ENCODE measurements around the gene LRRC57.
A peak's percentile ranks its signal among the peaks of the same experiment; 100 is the strongest.

Gene LRRC57

DNA sequence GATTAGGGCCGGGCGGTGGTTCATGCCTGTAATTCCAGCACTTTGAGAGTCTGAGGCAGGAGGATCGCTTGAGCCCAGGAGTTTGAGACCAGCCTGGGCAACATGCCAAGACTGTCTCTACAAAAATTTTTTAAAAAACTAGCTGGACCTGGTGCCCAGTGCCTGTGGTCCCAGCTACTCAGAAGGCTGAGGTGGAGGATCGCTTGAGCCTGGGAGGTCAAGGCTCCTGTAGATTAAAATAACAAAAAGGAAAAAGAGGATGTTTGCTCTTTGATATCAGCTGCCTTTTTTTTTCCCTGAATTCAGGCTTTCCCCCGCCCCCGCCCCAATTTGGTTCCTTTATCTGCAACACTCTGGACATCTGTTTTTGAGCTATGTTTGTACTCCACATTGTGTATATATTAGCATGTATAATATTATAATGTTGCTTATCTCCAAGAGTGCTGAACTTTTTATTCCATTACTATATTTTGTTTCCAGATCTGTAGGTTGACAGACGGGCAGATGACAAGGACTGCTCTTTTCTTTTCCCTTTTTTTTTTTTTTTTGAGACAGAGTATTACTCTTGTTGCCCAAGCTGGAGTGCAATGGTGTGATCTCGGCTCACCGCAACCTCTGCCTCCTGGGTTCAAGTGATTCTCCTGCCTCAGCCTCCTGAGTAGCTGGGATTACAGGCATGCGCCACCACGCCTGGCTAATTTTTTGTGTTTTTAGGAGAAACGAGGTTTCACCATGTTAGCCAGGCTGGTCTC lies 48.6 kb downstream of the LRRC57 start:
- Histone ChIP-seq H3K4me1 (ENCODE audit: low read length) (peaks cover 6% of the 10 kb centered on the region), H3K27ac (ENCODE audit: low read length) (no peak overlapping the region)

GRCh38 chr15:42498212-42499068 lies 50.2 kb downstream of the LRRC57 start:
- no peaks in the 10 kb centered on the region for H3K9me2 ChIP-seq (replicated peaks; ENCODE audit: insufficient read depth, low read length)
- peaks cover 17% of the 10 kb centered on the region for H3K4me1 ChIP-seq (ENCODE audit: low read length)
- H3K36me3 ChIP-seq (replicated peaks; ENCODE audit: insufficient read depth, low read length) = no peaks in the 10 kb centered on the region
- H3K9ac ChIP-seq (ENCODE audit: low read length) = no peak overlapping the region
- no peaks in the 10 kb centered on the region for H3F3A ChIP-seq (ENCODE audit: insufficient read depth, low read length)
- no peak overlapping the region for H3K4me3 ChIP-seq (ENCODE audit: low read length)
- H2AFZ ChIP-seq (ENCODE audit: low read length) = no peak overlapping the region
- H3K79me2 ChIP-seq (ENCODE audit: low read length) = peaks cover 39% of the 10 kb centered on the region
- no peak overlapping the region for H3K4me2 ChIP-seq (ENCODE audit: low read depth, low read length)
- no peak overlapping the region for H3K27ac ChIP-seq (ENCODE audit: low read length)
- no peak for TF ChIP-seq EZH2 (optimal IDR thresholded peaks at IDR 0.05; ENCODE audit: low read depth, low read length)
- TF ChIP-seq, protein P1, sequence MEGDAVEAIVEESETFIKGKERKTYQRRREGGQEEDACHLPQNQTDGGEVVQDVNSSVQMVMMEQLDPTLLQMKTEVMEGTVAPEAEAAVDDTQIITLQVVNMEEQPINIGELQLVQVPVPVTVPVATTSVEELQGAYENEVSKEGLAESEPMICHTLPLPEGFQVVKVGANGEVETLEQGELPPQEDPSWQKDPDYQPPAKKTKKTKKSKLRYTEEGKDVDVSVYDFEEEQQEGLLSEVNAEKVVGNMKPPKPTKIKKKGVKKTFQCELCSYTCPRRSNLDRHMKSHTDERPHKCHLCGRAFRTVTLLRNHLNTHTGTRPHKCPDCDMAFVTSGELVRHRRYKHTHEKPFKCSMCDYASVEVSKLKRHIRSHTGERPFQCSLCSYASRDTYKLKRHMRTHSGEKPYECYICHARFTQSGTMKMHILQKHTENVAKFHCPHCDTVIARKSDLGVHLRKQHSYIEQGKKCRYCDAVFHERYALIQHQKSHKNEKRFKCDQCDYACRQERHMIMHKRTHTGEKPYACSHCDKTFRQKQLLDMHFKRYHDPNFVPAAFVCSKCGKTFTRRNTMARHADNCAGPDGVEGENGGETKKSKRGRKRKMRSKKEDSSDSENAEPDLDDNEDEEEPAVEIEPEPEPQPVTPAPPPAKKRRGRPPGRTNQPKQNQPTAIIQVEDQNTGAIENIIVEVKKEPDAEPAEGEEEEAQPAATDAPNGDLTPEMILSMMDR (IDR thresholded peaks at IDR 0.05; ENCODE audit: low read length) = no peak
- no peak for TF ChIP-seq EZH2phosphoT487 (IDR thresholded peaks at IDR 0.05; ENCODE audit: low read length)
- no peaks in the 10 kb centered on the region for H4K20me1 ChIP-seq (ENCODE audit: insufficient read depth, low read length)
- DNase-seq = no peak
- no peaks in the 10 kb centered on the region for H3K9me3 ChIP-seq (replicated peaks; ENCODE audit: insufficient read depth, low read length)
- H3K27me3 ChIP-seq (replicated peaks; ENCODE audit: insufficient read depth, low read length) = no peaks in the 10 kb centered on the region

More for the DNA sequence above, 48.6 kb downstream of the LRRC57 start:
- Histone ChIP-seq H2AFZ (ENCODE audit: low read length) (no peak overlapping the region), H3K4me3 (ENCODE audit: low read length) (no peak overlapping the region), H3K79me2 (ENCODE audit: low read length) (peaks cover 39% of the 10 kb centered on the region), H3K36me3 (replicated peaks; ENCODE audit: insufficient read depth, low read length) (no peaks in the 10 kb centered on the region), H3F3A (ENCODE audit: insufficient read depth, low read length) (no peaks in the 10 kb centered on the region), H3K9me3 (replicated peaks; ENCODE audit: insufficient read depth, low read length) (no peaks in the 10 kb centered on the region), H3K4me2 (ENCODE audit: low read depth, low read length) (no peak overlapping the region), H3K27me3 (replicated peaks; ENCODE audit: insufficient read depth, low read length) (no peaks in the 10 kb centered on the region), H3K9me2 (replicated peaks; ENCODE audit: insufficient read depth, low read length) (no peaks in the 10 kb centered on the region), H4K20me1 (ENCODE audit: insufficient read depth, low read length) (no peaks in the 10 kb centered on the region), H3K9ac (ENCODE audit: low read length) (no peak overlapping the region)
- DNase-seq = no peak
- no peak for TF ChIP-seq EZH2phosphoT487 (IDR thresholded peaks at IDR 0.05; ENCODE audit: low read length)
- TF ChIP-seq, protein P1 (IDR thresholded peaks at IDR 0.05; ENCODE audit: low read length) = no peak
- no peak for TF ChIP-seq EZH2 (optimal IDR thresholded peaks at IDR 0.05; ENCODE audit: low read depth, low read length)

DNA sequence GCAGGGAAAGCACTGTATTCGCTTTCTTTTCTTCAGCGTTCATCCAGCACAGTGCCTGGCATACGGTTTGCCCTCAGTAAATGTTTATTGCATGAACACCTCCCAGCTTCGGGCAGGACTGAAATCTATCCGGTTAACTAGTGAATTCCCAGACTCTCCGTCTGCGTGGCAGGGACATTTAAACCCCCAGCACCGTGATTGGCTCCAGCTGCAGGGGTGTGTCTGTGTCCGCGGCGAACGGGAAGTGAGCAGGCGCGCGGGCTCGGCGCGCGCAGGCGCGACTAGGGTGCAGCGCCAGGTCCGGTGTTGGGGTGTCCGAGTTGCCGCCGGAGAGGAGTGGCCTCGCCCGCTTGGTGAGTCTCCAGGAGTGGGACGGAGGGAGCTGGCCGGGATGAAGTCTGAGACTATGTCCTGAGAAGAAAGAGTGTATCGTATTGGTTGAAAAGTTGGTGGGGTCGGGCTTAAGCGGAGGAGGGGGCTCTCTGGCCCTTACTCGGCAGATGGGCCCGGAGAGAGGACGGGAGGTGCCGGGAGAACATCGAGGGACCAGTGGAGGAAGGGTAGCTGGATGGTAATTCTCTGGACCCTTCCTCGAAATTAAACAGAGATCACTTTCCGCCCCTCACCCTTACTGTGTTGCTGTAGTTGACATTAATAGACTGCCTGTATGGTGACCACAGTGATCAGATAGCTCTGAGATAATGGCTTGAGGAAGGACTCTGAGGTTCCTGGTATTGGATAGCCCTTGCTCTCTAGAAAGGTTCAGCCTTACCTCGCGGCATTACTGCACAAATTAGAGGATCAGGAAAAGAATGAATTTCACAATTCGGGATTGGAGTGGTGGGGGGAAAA lies 53.0 kb downstream of the LRRC57 start, which contains the start of gene SNAP23:
SNAP23 (plus strand) TSS at position 274 of the 852 bp plus-strand sequence. CDS start 16,213 bp downstream, outside the sequence.
- H3K4me2 ChIP-seq (ENCODE audit: low read depth, low read length) = peak within 1 kb of the TSS; percentile 91
- H3K4me1 ChIP-seq (ENCODE audit: low read length) = peaks cover 14% of the 10 kb centered on the region
- H3K4me3 ChIP-seq (ENCODE audit: low read length) = peak within 1 kb of the TSS; percentile 83
- no peaks in the 10 kb centered on the region for H3K9me2 ChIP-seq (replicated peaks; ENCODE audit: insufficient read depth, low read length)
- peak within 1 kb of the TSS; percentile 67 for H3K9ac ChIP-seq (ENCODE audit: low read length)
- H3K79me2 ChIP-seq (ENCODE audit: low read length) = peaks cover 24% of the 10 kb centered on the region
- H4K20me1 ChIP-seq (ENCODE audit: insufficient read depth, low read length) = no peaks in the 10 kb centered on the region
- peak within 1 kb of the TSS; percentile 71 for H2AFZ ChIP-seq (ENCODE audit: low read length)
- no peaks in the 10 kb centered on the region for H3K27me3 ChIP-seq (replicated peaks; ENCODE audit: insufficient read depth, low read length)
- H3F3A ChIP-seq (ENCODE audit: insufficient read depth, low read length) = no peaks in the 10 kb centered on the region
- DNase-seq = peak; percentile 89
- TF ChIP-seq, protein P1 (IDR thresholded peaks at IDR 0.05; ENCODE audit: low read length) = no peak
- no peak for TF ChIP-seq EZH2 (optimal IDR thresholded peaks at IDR 0.05; ENCODE audit: low read depth, low read length)
- H3K27ac ChIP-seq (ENCODE audit: low read length) = no peak within 1 kb of the TSS
- no peaks in the 10 kb centered on the region for H3K36me3 ChIP-seq (replicated peaks; ENCODE audit: insufficient read depth, low read length)
- no peaks in the 10 kb centered on the region for H3K9me3 ChIP-seq (replicated peaks; ENCODE audit: insufficient read depth, low read length)

All from MM.1S (cell line).